GM06990 (cell line): ENCODE measurements around the gene CCND2.

ENCODE experiments used
- DNase-seq: peaks from one replicate; pipeline ENCODE4 v3.0.0-alpha.2; 2011; ENCODE audit not compliant: insufficient read length; ENCODE audit errors: extremely low read depth
- H3K27me3 ChIP-seq: replicated peaks from 2 replicates; pipeline ENCODE4 v1.6.0; 2011; ENCODE audit warnings: low read length; ENCODE audit not compliant: control insufficient read depth, insufficient read depth
- H3K36me3 ChIP-seq: 2 replicates; pipeline ENCODE4 v1.5.1; 2011; ENCODE audit warnings: low read length; ENCODE audit not compliant: control insufficient read depth, insufficient read depth
- H3K4me3 ChIP-seq: replicated peaks from 2 replicates; pipeline ENCODE4 v1.5.1; 2011; ENCODE audit warnings: low read depth, mild to moderate bottlenecking, control low read depth, low read length
- TF ChIP-seq, protein P1 (sequence below): IDR thresholded peaks from 2 replicates; pipeline ENCODE4 v1.5.1; 2011; ENCODE audit warnings: low read length, control low read depth, mild to moderate bottlenecking, inconsistent platforms; ENCODE audit not compliant: insufficient read depth, poor library complexity, severe bottlenecking

Gene CCND2

DNA sequence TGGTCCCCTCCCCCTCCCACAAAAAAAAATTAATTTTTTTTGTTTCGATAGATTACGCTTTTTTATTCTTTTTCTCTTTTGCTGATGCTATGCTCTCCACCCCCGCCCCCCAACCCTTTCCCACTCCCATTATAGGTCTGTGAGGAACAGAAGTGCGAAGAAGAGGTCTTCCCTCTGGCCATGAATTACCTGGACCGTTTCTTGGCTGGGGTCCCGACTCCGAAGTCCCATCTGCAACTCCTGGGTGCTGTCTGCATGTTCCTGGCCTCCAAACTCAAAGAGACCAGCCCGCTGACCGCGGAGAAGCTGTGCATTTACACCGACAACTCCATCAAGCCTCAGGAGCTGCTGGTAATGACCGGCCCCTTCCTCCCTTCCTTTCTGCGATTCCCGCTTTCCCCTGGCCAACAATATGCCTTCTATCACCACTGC, 2.3 kb downstream of the CCND2 start:
- TF ChIP-seq, protein P1, sequence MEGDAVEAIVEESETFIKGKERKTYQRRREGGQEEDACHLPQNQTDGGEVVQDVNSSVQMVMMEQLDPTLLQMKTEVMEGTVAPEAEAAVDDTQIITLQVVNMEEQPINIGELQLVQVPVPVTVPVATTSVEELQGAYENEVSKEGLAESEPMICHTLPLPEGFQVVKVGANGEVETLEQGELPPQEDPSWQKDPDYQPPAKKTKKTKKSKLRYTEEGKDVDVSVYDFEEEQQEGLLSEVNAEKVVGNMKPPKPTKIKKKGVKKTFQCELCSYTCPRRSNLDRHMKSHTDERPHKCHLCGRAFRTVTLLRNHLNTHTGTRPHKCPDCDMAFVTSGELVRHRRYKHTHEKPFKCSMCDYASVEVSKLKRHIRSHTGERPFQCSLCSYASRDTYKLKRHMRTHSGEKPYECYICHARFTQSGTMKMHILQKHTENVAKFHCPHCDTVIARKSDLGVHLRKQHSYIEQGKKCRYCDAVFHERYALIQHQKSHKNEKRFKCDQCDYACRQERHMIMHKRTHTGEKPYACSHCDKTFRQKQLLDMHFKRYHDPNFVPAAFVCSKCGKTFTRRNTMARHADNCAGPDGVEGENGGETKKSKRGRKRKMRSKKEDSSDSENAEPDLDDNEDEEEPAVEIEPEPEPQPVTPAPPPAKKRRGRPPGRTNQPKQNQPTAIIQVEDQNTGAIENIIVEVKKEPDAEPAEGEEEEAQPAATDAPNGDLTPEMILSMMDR = no peak
- Histone ChIP-seq H3K36me3 (peaks cover 39% of the 10 kb centered on the region), H3K27me3 (no peaks in the 10 kb centered on the region), H3K4me3 (peak overlapping the region; percentile 94)
- no peak for DNase-seq

DNA sequence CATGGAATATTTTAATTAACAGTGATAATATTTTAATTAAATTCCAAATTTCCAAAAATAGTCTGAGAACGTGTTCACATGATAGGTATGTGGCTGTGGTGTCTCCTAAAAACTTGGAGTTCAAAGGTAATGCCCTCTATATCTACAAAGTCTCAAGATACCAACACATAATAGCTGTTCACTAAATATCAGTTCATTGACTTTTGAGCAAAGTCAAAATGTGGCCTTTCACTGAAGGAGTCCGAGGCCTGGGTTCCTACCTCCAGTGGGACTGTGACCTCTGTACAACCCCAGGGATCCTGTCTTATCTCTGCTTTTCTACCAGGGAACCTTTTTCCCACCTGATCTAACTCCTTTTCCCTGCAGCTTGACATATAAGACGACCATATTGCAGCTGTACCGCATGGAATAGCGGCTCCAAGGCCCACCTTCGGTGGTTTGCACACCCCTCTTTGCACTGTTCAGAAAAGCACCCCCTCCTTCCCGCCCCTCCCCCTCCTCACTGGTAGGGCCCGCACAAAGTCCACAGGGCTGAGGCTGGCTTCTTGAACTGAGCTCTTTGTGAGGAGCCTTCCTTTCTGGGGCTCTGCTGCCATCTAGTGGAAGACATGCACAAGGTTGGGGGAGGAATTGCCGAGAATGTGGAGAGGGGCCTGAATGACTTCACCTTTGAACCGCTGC, 3.1 kb downstream of the CCND2 start:
- TF ChIP-seq, protein P1 = peak; percentile 88
- DNase-seq = peak; percentile 72
- Histone ChIP-seq H3K36me3 (peaks cover 46% of the 10 kb centered on the region), H3K4me3 (peak overlapping the region; percentile 94), H3K27me3 (no peaks in the 10 kb centered on the region)

DNA sequence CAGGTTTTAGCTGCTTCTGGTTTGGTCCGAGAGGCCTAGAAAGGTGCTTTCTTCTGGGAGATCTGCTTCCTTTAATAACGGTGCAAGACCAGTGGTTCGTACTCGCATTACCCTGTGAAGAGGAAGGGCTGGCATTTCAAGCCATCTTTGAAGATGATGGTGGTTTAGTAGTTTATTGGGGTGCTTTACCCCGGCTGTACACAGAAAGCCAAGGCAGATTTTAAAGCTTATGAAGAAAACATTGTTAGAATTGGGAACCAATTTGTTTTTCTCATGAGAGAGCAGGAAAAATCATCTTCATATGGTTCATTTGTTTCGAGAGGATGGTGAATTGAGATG, 3.6 kb downstream of the CCND2 start:
- TF ChIP-seq, protein P1 = no peak
- H3K4me3 ChIP-seq = peak overlapping the region; percentile 94
- no peak for DNase-seq
- no peaks in the 10 kb centered on the region for H3K27me3 ChIP-seq
- H3K36me3 ChIP-seq = peaks cover 51% of the 10 kb centered on the region

DNA sequence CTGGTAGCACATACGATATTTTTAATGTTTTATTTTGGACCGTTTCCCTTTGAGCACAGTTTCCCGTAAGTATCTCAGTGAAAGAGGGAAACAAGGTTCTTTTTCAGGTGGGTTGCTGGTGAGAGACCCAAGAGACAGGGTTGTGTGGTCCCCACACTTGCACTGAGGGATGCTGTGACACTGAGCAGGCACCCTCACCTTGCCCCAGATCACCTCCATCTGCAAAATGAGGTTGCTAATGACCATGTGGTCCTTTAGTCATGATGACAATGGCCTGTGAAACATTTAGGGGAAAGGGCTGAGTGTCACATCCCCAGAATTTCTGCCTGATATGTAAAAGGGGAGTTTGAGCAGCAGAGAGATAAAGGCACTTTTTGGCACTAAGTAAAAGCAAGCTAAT, 4.3 kb downstream of the CCND2 start:
- H3K27me3 ChIP-seq = no peaks in the 10 kb centered on the region
- TF ChIP-seq, protein P1 = no peak
- DNase-seq = no peak
- peaks cover 56% of the 10 kb centered on the region for H3K36me3 ChIP-seq
- H3K4me3 ChIP-seq = no peak overlapping the region; the same call in 1 of the 2 replicates

DNA sequence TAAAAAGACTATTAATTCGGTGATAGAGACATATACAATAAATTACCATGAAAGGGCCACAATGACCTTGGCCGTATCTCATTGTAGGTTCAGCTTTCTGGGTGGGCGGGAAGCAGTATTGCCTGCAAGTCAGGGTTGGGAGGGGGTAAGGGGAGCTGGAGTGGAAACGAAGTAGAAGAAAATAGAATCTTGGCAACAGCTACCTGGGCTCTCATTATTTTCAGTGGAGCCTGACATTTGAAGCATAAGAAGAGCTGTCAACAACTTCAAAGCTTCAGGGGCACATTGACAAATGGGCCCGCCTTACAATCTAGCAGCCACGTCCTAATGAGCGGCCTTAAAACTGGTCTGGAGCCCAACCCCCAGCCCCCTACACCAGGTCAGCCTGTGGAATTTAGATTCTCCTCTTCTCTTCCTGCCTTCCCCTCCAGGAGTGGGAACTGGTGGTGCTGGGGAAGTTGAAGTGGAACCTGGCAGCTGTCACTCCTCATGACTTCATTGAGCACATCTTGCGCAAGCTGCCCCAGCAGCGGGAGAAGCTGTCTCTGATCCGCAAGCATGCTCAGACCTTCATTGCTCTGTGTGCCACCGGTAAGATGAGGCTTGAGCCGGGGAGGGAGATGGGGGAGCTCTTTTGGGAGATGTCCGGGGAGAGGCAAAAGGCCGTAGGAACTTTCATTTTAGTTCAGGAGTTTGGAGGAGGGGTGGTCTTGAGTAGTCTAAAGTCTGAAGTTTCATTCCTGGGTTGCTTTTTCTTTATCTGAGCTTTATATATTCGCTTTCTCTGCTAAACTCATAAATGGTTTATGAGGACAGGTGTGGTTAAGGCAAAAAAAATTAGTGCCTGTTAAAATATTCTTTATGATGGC, 5.0 kb downstream of the CCND2 start:
- Histone ChIP-seq H3K36me3 (peaks cover 62% of the 10 kb centered on the region), H3K27me3 (no peaks in the 10 kb centered on the region), H3K4me3 (no peak overlapping the region)
- TF ChIP-seq, protein P1 = no peak
- no peak for DNase-seq
